Mononuclear cell (primary cell): ENCODE measurements around the gene ARL11. TPM values are rescaled to one million over a fixed set of nuclear protein-coding genes. Genes with fewer than 3 reads are reported as not detected.

ENCODE experiments used
- H3K27me3 ChIP-seq: 2 replicates; pipeline ENCODE4 v1.6.0; 2011; ENCODE audit warnings: low read length, control low read depth; ENCODE audit not compliant: insufficient read depth
- H3K4me1 ChIP-seq: 2 replicates; pipeline ENCODE4 v1.5.1; 2011; ENCODE audit warnings: mild to moderate bottlenecking, low read length, control low read depth; ENCODE audit not compliant: insufficient read depth
- H3K4me3 ChIP-seq: 2 replicates; pipeline ENCODE4 v1.5.1; 2011; ENCODE audit warnings: mild to moderate bottlenecking, low read length, moderate library complexity
- H3K9me3 ChIP-seq: 2 replicates; pipeline ENCODE4 v1.5.1; 2011; ENCODE audit warnings: low read depth, mild to moderate bottlenecking, control low read depth, low read length
- total RNA-seq: library from RNA; depleted of rRNA; stranded (reverse); fragments of >200 nt; gene quantifications from one replicate; pipeline ENCODE4 v1.2.3, GENCODE V29; 2012

Gene ARL11
- total RNA-seq, 1 donor, result 1.3 TPM

DNA sequence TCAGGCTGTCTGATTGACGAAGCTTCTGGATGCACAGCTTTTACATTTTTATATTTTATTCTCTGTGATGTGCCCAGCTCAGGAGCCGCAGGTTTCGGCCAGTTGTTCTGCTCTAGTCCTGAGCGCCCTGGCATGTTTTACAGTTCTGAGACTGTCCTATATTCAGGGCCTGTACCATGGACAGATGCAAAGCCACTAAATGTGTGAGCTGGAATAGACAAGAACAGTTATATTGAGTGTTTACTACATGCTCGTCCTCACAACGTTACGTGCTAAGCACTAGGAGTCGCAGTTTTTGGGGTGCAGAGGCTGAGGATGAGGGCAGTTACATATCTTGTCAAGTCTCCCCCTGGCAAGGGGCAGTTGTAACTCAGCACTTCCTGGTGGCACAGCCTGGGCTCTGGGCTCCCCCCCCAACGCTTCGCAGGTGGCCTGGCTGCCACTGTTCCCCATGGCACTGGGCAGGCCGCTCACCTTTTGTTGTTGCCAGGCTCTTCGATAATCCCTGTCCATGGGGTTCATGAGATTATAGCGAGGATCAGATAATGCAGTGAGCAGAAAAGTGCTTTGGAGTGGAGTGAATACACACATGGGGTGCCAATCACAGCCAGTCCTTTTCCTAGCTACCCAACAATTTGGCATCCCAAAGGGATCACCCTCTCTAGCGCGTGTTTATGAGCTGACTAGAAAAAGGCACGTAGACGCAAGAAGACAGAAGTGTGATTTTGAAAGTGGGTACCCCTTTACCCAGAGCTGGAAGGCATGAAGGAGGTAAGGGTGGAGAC is 23.5 kb downstream of the ARL11 start:
- H3K4me1 ChIP-seq, result peaks cover 2% of the 10 kb centered on the region
- H3K27me3 ChIP-seq, result no peaks in the 10 kb centered on the region
- no peak overlapping the region for H3K4me3 ChIP-seq
- H3K9me3 ChIP-seq, result no peaks in the 10 kb centered on the region

DNA sequence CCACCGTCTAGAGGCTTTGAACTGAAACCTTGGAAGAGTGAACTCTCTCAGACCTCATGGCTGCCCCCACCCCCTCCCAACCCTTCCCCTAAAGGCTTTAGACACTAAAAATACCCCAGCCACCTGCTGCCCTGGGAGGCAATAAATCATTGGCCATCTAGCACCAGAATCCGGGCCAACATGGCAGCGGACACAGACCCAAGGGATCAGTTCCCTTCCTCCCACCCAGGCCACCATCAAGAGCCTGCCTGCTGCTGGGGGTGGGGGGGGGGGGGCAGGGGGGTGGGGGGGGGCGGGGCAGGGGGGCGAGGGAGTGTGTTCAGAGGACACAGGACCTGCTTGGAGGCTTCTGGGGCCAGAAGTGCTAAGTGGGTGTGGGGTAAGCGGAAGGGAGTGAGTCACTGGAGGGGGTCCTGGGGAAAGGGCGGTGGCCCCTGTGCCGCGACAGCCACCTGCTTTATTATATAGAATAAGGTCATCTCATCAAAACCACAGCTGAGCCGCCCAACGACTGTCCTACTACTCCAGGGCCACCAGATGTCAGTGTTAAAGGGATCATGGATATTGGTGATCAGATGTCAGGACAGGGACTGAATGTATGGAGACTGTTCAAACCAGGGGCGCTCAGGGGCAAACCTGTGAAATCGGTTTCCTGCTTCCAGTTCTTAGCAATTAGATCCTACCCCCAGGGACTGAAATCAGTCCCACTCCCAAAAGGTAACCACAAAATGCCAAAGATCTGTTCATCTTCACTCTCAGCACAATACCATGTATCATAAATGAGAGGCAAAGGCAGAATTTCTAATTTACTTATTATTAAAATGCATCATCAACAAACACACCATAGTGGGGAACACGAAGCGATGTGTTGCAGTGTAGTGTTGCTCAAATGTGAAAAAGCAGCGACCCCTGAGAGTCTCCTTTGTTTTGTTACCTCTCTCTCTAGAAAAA is 24.3 kb downstream of the ARL11 start:
- no peaks in the 10 kb centered on the region for H3K27me3 ChIP-seq
- no peaks in the 10 kb centered on the region for H3K4me1 ChIP-seq
- no peak overlapping the region for H3K4me3 ChIP-seq
- H3K9me3 ChIP-seq, result no peaks in the 10 kb centered on the region

DNA sequence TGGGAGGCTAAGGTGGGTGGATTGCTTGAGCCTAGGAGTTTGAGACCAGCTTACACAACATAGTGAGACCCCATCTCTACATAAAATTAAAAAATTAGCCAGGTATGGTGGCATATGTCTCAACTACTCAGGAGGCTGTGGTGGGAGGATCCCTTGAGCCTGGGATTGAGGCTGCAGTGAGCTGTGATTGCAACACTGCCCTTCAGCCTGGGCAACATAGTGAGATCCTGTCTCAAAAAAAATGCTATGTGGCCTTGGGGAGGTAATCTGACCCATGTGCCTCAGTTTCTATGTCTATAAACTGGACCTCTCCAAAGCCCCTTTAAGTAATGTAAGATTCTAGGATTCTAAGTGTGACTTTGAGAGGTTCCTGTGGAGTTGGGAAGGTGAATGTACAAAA is 25.2 kb downstream of the ARL11 start:
- H3K9me3 ChIP-seq, result no peaks in the 10 kb centered on the region
- H3K4me3 ChIP-seq, result no peak overlapping the region
- no peaks in the 10 kb centered on the region for H3K4me1 ChIP-seq
- H3K27me3 ChIP-seq, result no peaks in the 10 kb centered on the region

DNA sequence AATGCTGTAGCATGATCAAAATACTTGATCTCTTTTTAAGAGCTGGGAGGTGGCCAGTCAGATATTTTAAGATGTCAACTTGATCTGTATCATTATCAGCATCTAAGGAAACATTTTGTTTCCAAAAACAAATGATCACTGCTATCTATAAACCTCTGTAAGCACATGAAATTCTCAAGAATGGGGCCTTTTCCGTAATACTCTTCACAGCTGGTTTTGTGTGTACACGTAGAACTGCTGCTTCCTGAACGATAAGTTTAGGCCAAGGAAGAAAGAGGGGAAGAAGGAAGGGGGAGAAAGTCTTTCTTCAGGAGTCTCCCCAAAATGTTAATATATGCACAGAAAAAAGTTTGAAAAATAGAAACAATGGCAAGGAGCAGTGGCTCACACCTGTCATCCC is 25.7 kb downstream of the ARL11 start:
- no peaks in the 10 kb centered on the region for H3K9me3 ChIP-seq

DNA sequence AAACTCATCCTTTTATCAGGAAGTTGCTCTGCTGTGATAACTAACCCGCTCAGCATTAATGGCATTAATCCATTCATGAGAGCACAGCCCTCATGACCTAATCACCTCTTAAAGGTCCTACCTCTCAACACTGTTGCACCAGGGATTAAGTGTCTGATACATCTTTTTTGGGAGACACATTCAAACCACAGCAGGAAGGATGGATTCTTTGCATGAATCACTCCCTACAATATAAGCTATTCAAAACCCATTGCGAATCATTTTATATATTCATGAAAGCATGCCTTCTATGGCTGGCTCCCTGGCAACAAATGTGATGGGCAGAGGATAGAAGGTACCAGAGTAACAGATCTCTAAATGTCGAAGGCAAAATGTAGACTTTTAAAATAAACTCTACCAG is 27.6 kb downstream of the ARL11 start:
- no peaks in the 10 kb centered on the region for H3K27me3 ChIP-seq
- H3K4me1 ChIP-seq, result no peaks in the 10 kb centered on the region
- H3K4me3 ChIP-seq, result no peak overlapping the region
- no peaks in the 10 kb centered on the region for H3K9me3 ChIP-seq

More for the DNA sequence above, 25.7 kb downstream of the ARL11 start:
- Histone ChIP-seq H3K27me3 (no peaks in the 10 kb centered on the region), H3K4me1 (no peaks in the 10 kb centered on the region), H3K4me3 (no peak overlapping the region)

DNA sequence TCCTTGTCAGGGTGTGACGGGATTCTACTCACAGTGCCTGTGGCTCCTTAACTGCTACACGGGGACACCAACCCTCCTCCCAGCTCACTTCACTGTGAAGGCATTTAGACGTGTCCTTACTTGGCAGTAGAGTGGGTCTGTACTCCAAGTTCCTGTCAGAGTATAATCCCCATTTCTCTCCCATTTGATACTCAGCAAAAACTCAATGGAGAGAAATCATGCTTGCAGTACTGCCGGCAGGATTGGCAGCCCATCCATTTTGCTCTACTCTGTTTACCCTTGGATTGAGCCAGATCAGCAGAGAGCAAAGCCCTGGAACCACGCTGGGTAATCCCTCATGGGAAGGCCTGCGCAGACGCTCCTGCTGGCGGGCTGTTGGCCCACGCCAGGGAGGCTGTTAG is 28.9 kb downstream of the ARL11 start:
- Histone ChIP-seq H3K9me3 (no peaks in the 10 kb centered on the region), H3K4me3 (no peak overlapping the region), H3K27me3 (no peaks in the 10 kb centered on the region), H3K4me1 (no peaks in the 10 kb centered on the region)

DNA sequence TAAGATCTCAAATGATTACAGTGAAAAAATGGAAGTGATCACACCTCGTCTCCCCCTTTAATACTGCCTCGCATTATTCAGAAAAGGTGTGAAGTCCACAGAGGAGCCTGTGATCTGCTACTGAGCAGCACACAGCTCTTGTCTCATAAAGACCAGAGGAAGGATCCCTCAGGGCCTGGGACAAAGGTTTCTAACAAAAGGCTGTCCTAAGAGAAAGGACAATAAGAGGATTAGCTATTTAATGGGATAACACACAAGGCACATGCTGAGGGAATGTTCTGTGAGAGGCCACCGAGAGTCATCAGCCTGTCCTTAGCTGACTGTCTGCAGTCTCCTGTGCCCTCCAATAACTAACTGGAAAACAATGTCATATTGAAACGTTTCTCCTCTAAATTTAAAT is 36.3 kb downstream of the ARL11 start:
- Histone ChIP-seq H3K4me3 (no peak overlapping the region), H3K27me3 (no peaks in the 10 kb centered on the region), H3K4me1 (no peaks in the 10 kb centered on the region), H3K9me3 (no peaks in the 10 kb centered on the region)

DNA sequence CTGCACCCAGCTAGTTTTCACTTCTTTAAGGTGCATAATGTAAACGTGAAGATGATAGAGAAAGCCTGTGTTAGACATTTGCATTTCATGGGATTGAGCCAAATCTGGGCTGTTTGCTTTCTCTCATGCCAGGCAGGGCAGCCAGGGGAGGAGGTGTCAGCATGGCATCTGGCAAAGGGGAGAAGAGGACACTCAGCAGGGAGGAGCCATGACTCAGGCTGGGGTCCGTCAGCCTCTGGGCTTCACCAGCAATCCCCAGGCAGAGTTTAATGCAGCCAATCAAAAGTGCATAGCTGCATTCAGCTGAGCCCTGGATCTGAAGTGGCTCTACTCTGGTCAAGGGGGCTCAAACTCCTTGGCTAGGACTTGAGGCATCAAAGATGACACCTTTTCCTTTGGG is 39.5 kb downstream of the ARL11 start:
- Histone ChIP-seq H3K4me1 (no peaks in the 10 kb centered on the region), H3K4me3 (no peak overlapping the region), H3K27me3 (no peaks in the 10 kb centered on the region), H3K9me3 (no peaks in the 10 kb centered on the region)

DNA sequence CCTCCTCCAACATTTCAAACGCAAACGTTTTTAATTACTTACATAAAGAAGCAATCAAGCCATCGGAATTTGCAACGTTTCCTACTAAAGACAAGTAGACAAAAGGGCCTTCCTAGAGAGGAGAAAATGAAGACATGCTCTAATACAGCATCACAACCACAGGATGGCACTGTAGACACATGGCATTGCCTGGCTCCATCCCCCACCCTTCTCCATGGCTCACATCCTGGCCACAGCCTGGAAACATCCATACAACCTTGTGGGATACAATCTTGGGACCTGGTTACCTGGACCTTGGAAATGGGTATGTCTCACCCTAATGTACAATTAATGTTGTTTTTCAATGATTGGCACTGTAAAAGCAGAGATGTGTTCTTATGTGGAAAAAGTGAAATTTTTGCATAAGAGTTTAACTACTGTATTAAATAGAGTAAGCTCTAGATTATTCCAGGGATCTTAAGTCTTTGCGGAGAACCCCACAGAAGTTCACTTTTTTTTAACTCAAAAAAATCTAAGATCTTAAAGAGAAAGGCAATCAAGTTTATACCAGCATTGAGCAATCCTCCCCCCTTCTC is 41.5 kb downstream of the ARL11 start:
- no peaks in the 10 kb centered on the region for H3K9me3 ChIP-seq
- no peaks in the 10 kb centered on the region for H3K27me3 ChIP-seq
- H3K4me3 ChIP-seq, result no peak overlapping the region
- no peaks in the 10 kb centered on the region for H3K4me1 ChIP-seq

DNA sequence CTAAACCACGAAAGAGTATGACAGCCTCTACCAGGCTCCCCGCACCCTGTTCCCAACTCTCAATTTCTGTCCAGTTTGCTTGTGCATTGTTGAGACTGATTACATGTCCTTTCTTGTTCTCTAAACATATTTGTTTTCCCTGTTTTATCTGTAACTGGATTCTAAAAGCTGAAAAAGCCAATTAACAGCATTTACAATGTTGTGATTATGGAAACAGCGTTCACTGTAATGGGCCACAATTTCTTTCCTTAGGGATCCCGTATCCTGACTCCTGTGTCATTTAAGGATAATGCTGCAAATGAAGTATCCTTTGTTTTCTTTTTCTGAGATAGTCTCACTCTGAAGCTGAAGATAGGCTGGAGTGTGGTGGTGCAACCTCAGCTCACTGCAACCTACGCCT is 42.5 kb downstream of the ARL11 start:
- no peaks in the 10 kb centered on the region for H3K27me3 ChIP-seq
- no peaks in the 10 kb centered on the region for H3K4me1 ChIP-seq
- H3K9me3 ChIP-seq, result no peaks in the 10 kb centered on the region
- H3K4me3 ChIP-seq, result no peak overlapping the region

DNA sequence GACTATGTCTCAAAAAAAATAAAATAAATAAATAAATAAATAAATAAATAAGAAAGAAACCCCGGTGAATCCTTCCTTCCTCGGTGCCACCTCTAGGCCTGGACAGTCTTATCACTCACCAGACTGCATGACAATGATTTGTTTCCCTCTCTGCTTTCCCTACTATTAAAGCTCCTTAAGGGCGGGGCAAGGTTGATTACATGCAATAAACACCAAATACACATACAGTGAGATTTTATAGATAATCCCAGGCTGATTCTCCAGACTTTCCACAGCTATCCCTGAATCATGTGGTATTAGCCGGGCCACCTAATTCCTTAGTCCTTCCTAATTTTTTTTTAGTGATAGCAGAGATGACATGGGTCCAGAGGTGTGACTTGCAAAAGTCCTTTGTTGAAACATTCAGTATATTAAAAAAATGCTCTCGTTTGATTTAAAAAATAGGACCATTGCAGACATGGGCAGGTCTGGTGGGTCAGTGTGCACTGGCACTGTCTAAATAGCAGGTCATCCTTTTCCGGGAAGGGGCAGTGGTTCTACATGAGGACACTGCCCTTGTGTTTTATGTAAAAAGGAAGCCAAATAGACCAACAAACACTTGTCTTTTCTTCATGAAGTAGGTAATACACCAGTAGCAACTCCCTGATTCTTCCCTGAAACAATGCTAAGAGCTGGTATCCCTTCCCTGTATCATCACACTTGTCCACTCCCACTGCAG is 48.4 kb downstream of the ARL11 start:
- Histone ChIP-seq H3K9me3 (no peaks in the 10 kb centered on the region), H3K4me3 (no peak overlapping the region), H3K4me1 (no peaks in the 10 kb centered on the region), H3K27me3 (no peaks in the 10 kb centered on the region)

DNA sequence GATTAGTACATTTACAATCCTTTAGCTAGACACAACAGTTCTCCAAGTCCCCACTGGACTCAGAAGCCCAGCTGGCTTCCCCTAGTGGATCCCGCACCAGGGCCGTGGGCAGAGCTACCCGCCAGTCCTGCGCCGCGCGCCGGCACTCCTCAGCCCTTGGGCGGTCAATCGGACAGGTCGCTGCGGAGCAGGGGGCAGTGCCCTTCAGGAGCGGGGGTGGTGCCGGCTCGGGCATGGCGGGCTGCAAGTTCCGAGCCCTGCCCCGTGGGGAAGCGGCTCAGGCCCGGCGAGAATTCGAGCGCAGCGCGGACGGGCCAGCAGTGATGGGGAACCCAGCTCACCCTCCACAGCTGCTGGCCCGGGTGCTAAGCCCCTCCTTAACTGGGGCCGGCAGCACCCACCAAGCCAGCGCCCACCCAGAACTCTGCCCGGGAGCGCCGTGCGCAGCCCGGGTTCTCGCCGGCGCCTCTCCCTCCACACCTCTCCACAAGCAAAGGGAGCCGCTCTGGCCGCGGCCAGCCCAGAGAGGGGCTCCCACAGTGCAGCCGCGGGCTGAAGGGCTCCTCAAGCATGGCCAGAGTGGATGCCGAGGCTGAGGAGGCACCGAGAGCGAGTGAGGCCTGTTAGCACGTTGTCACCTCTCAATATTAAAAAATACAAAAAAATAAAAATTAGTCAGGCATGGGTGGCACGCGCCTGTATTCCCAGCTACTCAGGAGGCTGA is 50.0 kb downstream of the ARL11 start:
- Histone ChIP-seq H3K27me3 (no peaks in the 10 kb centered on the region), H3K4me1 (no peaks in the 10 kb centered on the region), H3K4me3 (no peak overlapping the region), H3K9me3 (no peaks in the 10 kb centered on the region)

DNA sequence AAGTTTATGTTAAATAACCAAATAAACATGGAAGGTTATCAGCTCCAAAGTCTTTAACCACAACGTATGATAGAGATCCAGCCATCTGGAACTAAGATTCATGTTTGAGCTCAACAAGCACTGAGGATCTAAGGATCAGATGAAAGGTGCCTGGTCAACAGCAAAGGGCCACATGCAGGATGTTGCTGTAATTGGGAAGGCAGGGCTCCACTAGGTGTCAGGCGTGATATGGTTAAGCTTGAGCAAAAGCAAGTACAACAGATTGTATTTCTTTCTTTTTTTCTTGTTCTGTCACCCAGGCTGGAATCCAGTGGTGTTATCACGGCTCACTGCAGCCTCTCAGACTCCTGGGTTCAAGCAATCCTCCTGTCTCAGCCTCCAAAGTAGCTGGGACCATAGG is 50.9 kb downstream of the ARL11 start:
- Histone ChIP-seq H3K9me3 (no peaks in the 10 kb centered on the region), H3K27me3 (no peaks in the 10 kb centered on the region), H3K4me3 (no peak overlapping the region), H3K4me1 (no peaks in the 10 kb centered on the region)

DNA sequence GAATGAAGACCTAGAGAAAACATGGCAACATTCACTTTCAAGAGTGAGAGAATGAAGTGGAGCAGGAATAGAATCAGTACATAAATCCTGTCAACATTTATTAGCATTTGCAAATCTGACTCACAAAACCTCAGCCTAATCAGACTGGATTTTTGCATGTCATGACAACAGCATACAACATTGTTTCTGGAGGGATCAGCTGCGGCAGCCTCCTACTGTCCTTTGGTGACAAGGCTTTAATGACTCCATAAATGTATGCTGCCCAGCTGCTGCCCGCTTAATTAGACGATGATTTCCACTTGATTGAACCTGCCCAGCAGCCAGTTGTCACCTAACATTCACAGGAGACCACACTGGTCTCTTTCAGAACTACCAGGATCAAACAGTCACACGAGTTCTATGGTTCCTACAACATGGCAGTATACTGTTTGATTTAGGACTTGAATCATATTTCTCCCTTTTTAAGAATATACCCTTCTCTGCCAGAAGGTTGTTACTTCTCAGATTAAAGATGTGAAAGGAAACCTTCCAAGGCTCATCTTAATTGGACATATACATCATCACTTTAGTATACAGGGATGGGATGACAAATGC is 53.6 kb downstream of the ARL11 start:
- H3K4me1 ChIP-seq, result no peaks in the 10 kb centered on the region
- no peaks in the 10 kb centered on the region for H3K9me3 ChIP-seq
- H3K27me3 ChIP-seq, result no peaks in the 10 kb centered on the region
- H3K4me3 ChIP-seq, result no peak overlapping the region
